Hepatocyte (in vitro differentiated cells): Measurements from ENCODE around the gene ART1. TPM values are rescaled to one million over a fixed set of nuclear protein-coding genes. Genes with fewer than 3 reads are reported as not detected.
"Not testable (repeated sequence)": the region's sequence is repeated elsewhere in the genome, so short reads cannot be mapped to it uniquely, and the experiment has no call there.

Source experiments
- DNase-seq: peaks from one replicate; pipeline ENCODE4 v3.0.0-alpha.2; 2016; ENCODE audit warnings: low spot score
- H2AFZ ChIP-seq: fragments of 200-600 bp; sonication (generic); 2 replicates; pipeline ENCODE4 v1.6.0; 2016; ENCODE audit warnings: antibody characterized with exemption, mild to moderate bottlenecking
- H3K27ac ChIP-seq: fragments of 200-600 bp; sonication (generic); 2 replicates; pipeline ENCODE4 v1.5.1; 2016; ENCODE audit warnings: mild to moderate bottlenecking
- H3K27me3 ChIP-seq: fragments of 200-600 bp; sonication (generic); 2 replicates; pipeline ENCODE4 v1.6.1; 2016
- H3K36me3 ChIP-seq: fragments of 200-600 bp; sonication (generic); replicated peaks from 2 replicates; pipeline ENCODE4 v1.5.1; 2016; ENCODE audit warnings: low read depth; ENCODE audit not compliant: insufficient read depth
- H3K4me1 ChIP-seq: fragments of 200-600 bp; sonication (generic); 2 replicates; pipeline ENCODE4 v1.5.1; 2016; ENCODE audit warnings: mild to moderate bottlenecking, moderate library complexity; ENCODE audit not compliant: insufficient read depth
- H3K4me2 ChIP-seq: fragments of 200-600 bp; sonication (generic); 2 replicates; pipeline ENCODE4 v1.6.0; 2016
- H3K4me3 ChIP-seq: fragments of 200-600 bp; sonication (generic); 2 replicates; pipeline ENCODE4 v1.5.1; 2016; ENCODE audit warnings: mild to moderate bottlenecking
- H3K79me2 ChIP-seq: fragments of 200-600 bp; sonication (generic); 2 replicates; pipeline ENCODE4 v1.6.0; 2017; ENCODE audit warnings: mild to moderate bottlenecking
- H3K9me2 ChIP-seq: fragments of 200-600 bp; sonication (generic); replicated peaks from 2 replicates; pipeline ENCODE4 v1.6.0; 2017; ENCODE audit warnings: mild to moderate bottlenecking; ENCODE audit not compliant: insufficient read depth
- H3K9me3 ChIP-seq: fragments of 200-600 bp; sonication (generic); 2 replicates; pipeline ENCODE4 v1.5.1; 2016; ENCODE audit warnings: low read depth, mild to moderate bottlenecking
- H4K20me1 ChIP-seq: fragments of 200-600 bp; sonication (generic); 2 replicates; pipeline ENCODE4 v1.6.0; 2016; ENCODE audit warnings: mild to moderate bottlenecking; ENCODE audit not compliant: insufficient read depth, poor library complexity, severe bottlenecking
- EZH2 ChIP-seq: fragments of 200-600 bp; sonication (generic); IDR thresholded peaks from 2 replicates; pipeline ENCODE4 v1.6.1; 2016; ENCODE audit warnings: antibody characterized with exemption, mild to moderate bottlenecking, borderline replicate concordance
- EZH2phosphoT487 ChIP-seq: fragments of 200-600 bp; sonication (generic); IDR thresholded peaks from one replicate; pipeline ENCODE4 v1.6.1; 2018; ENCODE audit warnings: antibody characterized with exemption, mild to moderate bottlenecking, low read depth, moderate library complexity; ENCODE audit not compliant: unreplicated experiment, severe bottlenecking
- WGBS: methylation state at CpG from one replicate; pipeline ENCODE4 v1.1.6; 2016; ENCODE audit warnings: low lambda C conversion rate; ENCODE audit errors: missing lambda C conversion rate; 5-methylcytosine and 5-hydroxymethylcytosine counted together
- polyA plus RNA-seq: library from polyadenylated mRNA; unstranded; fragments of >200 nt; fragmentation: Nextera tagmentation; extraction: Ambion mirVana; gene quantifications from 2 replicates; pipeline ENCODE4 v1.2.1, GENCODE V29; 2016
- total RNA-seq: library from RNA; depleted of rRNA; stranded (reverse); fragments of >200 nt; gene quantifications from 2 replicates; pipeline ENCODE4 v1.2.3, GENCODE V29; 2014
- TF ChIP-seq, protein P1 (sequence below): fragments of 200-600 bp; sonication (generic); IDR thresholded peaks from 2 replicates; pipeline ENCODE4 v1.5.1; 2016; ENCODE audit warnings: antibody characterized with exemption, mild to moderate bottlenecking; ENCODE audit not compliant: poor library complexity

ART1 gene
- total and polyA plus RNA-seq, 2 experiments from 2014 or later, result not detected

GRCh38 chr11:3655547-3655946 is 10.6 kb downstream of the ART1 start:
- no peak for DNase-seq
- Histone ChIP-seq H4K20me1 (no peaks in the 10 kb centered on the region), H2AFZ (no peak overlapping the region), H3K9me3 (no peaks in the 10 kb centered on the region), H3K79me2 (no peaks in the 10 kb centered on the region), H3K4me3 (no peak overlapping the region), H3K4me2 (no peak overlapping the region), H3K36me3 (no peaks in the 10 kb centered on the region), H3K4me1 (no peaks in the 10 kb centered on the region), H3K9me2 (no peaks in the 10 kb centered on the region), H3K27ac (no peak overlapping the region), H3K27me3 (no peaks in the 10 kb centered on the region)
- WGBS, result 96% methylated on average over 3 of the region's 3 CpGs
- TF ChIP-seq EZH2 (no peak), EZH2phosphoT487 (no peak)
- TF ChIP-seq, protein P1, sequence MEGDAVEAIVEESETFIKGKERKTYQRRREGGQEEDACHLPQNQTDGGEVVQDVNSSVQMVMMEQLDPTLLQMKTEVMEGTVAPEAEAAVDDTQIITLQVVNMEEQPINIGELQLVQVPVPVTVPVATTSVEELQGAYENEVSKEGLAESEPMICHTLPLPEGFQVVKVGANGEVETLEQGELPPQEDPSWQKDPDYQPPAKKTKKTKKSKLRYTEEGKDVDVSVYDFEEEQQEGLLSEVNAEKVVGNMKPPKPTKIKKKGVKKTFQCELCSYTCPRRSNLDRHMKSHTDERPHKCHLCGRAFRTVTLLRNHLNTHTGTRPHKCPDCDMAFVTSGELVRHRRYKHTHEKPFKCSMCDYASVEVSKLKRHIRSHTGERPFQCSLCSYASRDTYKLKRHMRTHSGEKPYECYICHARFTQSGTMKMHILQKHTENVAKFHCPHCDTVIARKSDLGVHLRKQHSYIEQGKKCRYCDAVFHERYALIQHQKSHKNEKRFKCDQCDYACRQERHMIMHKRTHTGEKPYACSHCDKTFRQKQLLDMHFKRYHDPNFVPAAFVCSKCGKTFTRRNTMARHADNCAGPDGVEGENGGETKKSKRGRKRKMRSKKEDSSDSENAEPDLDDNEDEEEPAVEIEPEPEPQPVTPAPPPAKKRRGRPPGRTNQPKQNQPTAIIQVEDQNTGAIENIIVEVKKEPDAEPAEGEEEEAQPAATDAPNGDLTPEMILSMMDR, result no peak

GRCh38 chr11:3657331-3657730 is 12.4 kb downstream of the ART1 start:
- H3K4me3 ChIP-seq, H3K4me2 ChIP-seq, H4K20me1 ChIP-seq, DNase-seq, H3K27ac ChIP-seq, H2AFZ ChIP-seq, H3K9me3 ChIP-seq, H3K27me3 ChIP-seq, H3K4me1 ChIP-seq, H3K36me3 ChIP-seq, H3K9me2 ChIP-seq, H3K79me2 ChIP-seq: not testable (repeated sequence)
- WGBS, result 86% methylated on average over 5 of the region's 5 CpGs

DNA sequence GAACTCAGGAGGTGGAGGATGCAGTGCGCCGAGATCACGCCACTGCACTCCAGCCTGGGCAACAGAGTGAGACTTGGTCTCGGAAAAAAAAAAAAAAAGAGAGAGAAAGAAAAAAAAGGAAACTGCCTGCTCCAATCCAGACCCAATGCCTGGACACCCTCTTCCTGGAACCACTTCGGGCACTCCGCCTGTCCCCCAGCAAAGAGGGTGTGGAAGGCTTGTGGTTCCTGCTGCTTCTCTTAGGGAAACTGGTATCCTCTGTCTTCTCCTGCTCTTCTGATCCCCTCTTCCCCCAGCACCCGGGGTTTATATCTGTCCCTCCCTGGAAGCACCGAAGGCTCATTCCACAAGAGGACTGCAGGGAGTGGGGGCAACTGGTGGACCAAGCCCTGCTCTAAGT is 13.3 kb downstream of the ART1 start:
- Histone ChIP-seq H3K36me3 (no peaks in the 10 kb centered on the region), H3K4me1 (no peaks in the 10 kb centered on the region), H2AFZ (no peak overlapping the region), H3K79me2 (no peaks in the 10 kb centered on the region), H4K20me1 (no peaks in the 10 kb centered on the region), H3K27ac (no peak overlapping the region), H3K4me3 (no peak overlapping the region), H3K4me2 (no peak overlapping the region), H3K9me3 (no peaks in the 10 kb centered on the region), H3K27me3 (no peaks in the 10 kb centered on the region), H3K9me2 (no peaks in the 10 kb centered on the region)
- DNase-seq, result no peak
- WGBS, result 99% methylated on average over 8 of the region's 8 CpGs
- TF ChIP-seq EZH2, result no peak
- TF ChIP-seq EZH2phosphoT487, result no peak
- TF ChIP-seq, protein P1, result no peak

GRCh38 chr11:3659595-3660515 is 14.9 kb downstream of the ART1 start:
- Histone ChIP-seq H3K9me2 (no peaks in the 10 kb centered on the region), H3K36me3 (no peaks in the 10 kb centered on the region), H2AFZ (no peak overlapping the region), H3K27ac (no peak overlapping the region), H3K79me2 (no peaks in the 10 kb centered on the region), H3K4me2 (no peak overlapping the region), H3K4me3 (no peak overlapping the region), H3K9me3 (no peaks in the 10 kb centered on the region), H3K4me1 (no peaks in the 10 kb centered on the region), H3K27me3 (no peaks in the 10 kb centered on the region), H4K20me1 (no peaks in the 10 kb centered on the region)
- TF ChIP-seq, protein P1, result no peak
- TF ChIP-seq EZH2 (no peak), EZH2phosphoT487 (no peak)
- no peak for DNase-seq
- 95% methylated on average over 33 of the region's 33 CpGs for WGBS
